ENCODE data around the gene ELOVL7. TPM values are rescaled to one million over a fixed set of nuclear protein-coding genes. Genes with fewer than 3 reads are reported as not detected.

ELOVL7 gene
- total RNA-seq (2022; extraction: Qiagen RNA extraction) = 8.4 to 14.7 TPM (median 10.7 TPM) in 5 replicates

GRCh38 chr5:60843936-60844905, at the start of gene ELOVL7:
Gene ELOVL7, minus strand, starts transcription at chr5:60844269. Its CDS starts 56,872 bp downstream, at chr5:60787397.

Other genes starting within 250 kb of the ELOVL7 start
- gene DEPDC1B, start 144.1 kb downstream of the ELOVL7 start, total RNA-seq (2022; extraction: Qiagen RNA extraction) = 13.2 to 17.6 TPM (median 15.0 TPM) in 5 replicates
- gene ERCC8, start 100.8 kb upstream of the ELOVL7 start, total RNA-seq (2022; extraction: Qiagen RNA extraction) = 11.7 to 21.1 TPM (median 13.8 TPM) in 5 replicates
- 67.8 to 84.2 TPM (median 74.7 TPM) in 5 replicates for gene NDUFAF2, start 100.9 kb upstream of the ELOVL7 start, total RNA-seq (2022; extraction: Qiagen RNA extraction)

Measured in A549 treated with Hydrocortisone at 1 μM for 4 hours (cell line).